ENCODE data around the gene LCN9. TPM values are rescaled to one million over a fixed set of nuclear protein-coding genes. Genes with fewer than 3 reads are reported as not detected.

Gene LCN9
- total and polyA plus RNA-seq, 2 of the 13 experiments (the other 11 are each of a cell fraction or from before 2014, with no cell fraction given), result not detected

DNA sequence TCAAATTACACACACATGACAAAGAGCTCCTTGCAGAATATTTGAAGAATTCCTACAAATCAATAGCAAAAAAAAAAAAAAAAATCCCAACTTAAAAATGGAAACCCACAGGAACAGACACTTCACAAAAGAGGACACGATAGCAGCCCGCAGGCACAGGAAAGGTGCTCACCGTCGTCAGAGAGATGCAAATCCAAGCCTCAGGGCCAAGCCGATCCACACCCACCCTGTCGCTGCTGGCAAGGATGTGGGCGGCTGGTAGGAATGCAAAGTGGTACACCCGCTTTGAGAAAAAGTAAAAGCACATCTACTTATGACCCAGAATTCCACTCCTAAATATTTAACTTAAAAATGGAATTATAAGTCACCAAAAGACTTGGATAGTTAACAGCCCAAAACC lies 10.8 kb downstream of the LCN9 start (continued):
- TF ChIP-seq, protein P1, sequence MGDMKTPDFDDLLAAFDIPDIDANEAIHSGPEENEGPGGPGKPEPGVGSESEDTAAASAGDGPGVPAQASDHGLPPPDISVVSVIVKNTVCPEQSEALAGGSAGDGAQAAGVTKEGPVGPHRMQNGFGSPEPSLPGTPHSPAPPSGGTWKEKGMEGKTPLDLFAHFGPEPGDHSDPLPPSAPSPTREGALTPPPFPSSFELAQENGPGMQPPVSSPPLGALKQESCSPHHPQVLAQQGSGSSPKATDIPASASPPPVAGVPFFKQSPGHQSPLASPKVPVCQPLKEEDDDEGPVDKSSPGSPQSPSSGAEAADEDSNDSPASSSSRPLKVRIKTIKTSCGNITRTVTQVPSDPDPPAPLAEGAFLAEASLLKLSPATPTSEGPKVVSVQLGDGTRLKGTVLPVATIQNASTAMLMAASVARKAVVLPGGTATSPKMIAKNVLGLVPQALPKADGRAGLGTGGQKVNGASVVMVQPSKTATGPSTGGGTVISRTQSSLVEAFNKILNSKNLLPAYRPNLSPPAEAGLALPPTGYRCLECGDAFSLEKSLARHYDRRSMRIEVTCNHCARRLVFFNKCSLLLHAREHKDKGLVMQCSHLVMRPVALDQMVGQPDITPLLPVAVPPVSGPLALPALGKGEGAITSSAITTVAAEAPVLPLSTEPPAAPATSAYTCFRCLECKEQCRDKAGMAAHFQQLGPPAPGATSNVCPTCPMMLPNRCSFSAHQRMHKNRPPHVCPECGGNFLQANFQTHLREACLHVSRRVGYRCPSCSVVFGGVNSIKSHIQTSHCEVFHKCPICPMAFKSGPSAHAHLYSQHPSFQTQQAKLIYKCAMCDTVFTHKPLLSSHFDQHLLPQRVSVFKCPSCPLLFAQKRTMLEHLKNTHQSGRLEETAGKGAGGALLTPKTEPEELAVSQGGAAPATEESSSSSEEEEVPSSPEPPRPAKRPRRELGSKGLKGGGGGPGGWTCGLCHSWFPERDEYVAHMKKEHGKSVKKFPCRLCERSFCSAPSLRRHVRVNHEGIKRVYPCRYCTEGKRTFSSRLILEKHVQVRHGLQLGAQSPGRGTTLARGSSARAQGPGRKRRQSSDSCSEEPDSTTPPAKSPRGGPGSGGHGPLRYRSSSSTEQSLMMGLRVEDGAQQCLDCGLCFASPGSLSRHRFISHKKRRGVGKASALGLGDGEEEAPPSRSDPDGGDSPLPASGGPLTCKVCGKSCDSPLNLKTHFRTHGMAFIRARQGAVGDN (CRISPR knock-in tag; IDR thresholded peaks at IDR 0.05), result no peak
- TF ChIP-seq ZNF570 (CRISPR knock-in tag; IDR thresholded peaks at IDR 0.05; ENCODE audit: borderline replicate concordance) (no peak), KAT8 (CRISPR knock-in tag; IDR thresholded peaks at IDR 0.05) (no peak), ZNF747 (CRISPR knock-in tag; IDR thresholded peaks at IDR 0.05; ENCODE audit: borderline replicate concordance) (no peak), TBX3 (IDR thresholded peaks at IDR 0.05; ENCODE audit: borderline replicate concordance) (no peak), MEF2D (CRISPR knock-in tag; IDR thresholded peaks at IDR 0.05) (no peak)
- TF ChIP-seq, protein P2, sequence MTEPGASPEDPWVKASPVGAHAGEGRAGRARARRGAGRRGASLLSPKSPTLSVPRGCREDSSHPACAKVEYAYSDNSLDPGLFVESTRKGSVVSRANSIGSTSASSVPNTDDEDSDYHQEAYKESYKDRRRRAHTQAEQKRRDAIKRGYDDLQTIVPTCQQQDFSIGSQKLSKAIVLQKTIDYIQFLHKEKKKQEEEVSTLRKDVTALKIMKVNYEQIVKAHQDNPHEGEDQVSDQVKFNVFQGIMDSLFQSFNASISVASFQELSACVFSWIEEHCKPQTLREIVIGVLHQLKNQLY (CRISPR knock-in tag; IDR thresholded peaks at IDR 0.05), result no peak

DNA sequence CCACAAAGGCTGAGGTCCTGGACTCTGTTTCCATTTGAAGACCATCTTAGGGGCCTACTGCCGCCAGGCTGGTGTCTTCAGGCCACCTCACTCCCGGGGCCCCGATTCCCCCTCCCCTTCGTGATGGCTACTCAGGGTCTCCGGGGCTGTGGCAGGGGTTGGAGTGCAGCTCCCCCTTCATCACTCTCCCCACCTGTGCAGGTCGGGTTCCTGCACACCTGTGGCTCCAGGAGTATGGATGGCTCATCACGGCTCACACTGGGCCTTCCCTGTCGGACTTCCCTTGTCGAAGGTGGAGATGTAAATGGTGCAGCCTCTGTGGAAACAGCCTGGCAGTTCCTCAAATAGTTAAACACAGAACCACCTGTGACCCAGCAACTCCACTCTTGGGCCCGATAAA lies 11.9 kb downstream of the LCN9 start:
- H3K9me3 ChIP-seq (ENCODE audit: low read length), result no peaks in the 10 kb centered on the region
- 2% methylated on average over 6 of the region's 10 CpGs for WGBS (ENCODE audit: low lambda C conversion rate)
- no peak for FAIRE-seq
- no peak overlapping the region for H2AFZ ChIP-seq (ENCODE audit: low read length)
- no peaks in the 10 kb centered on the region for H3K79me2 ChIP-seq (ENCODE audit: insufficient read depth, low read length)
- peaks cover 3 to 41% of the 10 kb centered on the region in 2 experiments; a peak in 4 of 5 replicates for H3K27me3 ChIP-seq (ENCODE audit: control insufficient read depth in 1 of 2, insufficient read depth in 2 of 2, low read length in 2 of 2)
- ChIA-PET POLR2A (no interaction called here), CTCF (ENCODE audit: low intra/inter-chr PET ratio, low total read pairs) (no interaction called here)
- no peak overlapping the region for H3K4me2 ChIP-seq (ENCODE audit: low read depth, low read length)
- no peaks in the 10 kb centered on the region for H3K4me1 ChIP-seq (ENCODE audit: insufficient read depth, low read length)
- no peak overlapping the region for H3K9ac ChIP-seq (ENCODE audit: insufficient read depth, low read depth, low read length)
- no peak for DNase-seq (ENCODE audit: low spot score)
- no TSS peak for BruUV-seq (replicated peaks)
- H4K20me1 ChIP-seq (ENCODE audit: insufficient read depth, low read length), result 0 out of 2 replicates have a peak, but pooled peaks cover 2% of the 10 kb centered on the region
- in situ Hi-C loops (cut with HindIII; ENCODE audit: extremely low pct_ligation_motif_present, low pct_unique_long_range_greater_than_20kb), result no loop called here
- no peak overlapping the region for H3K4me3 ChIP-seq (replicated peaks in 1 of 3; ENCODE audit: insufficient read depth in 1 of 3, low read depth in 2 of 3, low read length in 3 of 3)
- no peak for ATAC-seq
- no peaks in the 10 kb centered on the region for H3K36me3 ChIP-seq (replicated peaks in 1 of 2; ENCODE audit: control insufficient read depth in 1 of 2, insufficient read depth in 2 of 2, low read length in 2 of 2)
- intact Hi-C loops (cut with micrococcal nuclease; ENCODE audit: unreplicated experiment), result no loop called here
- H3K27ac ChIP-seq (ENCODE audit: extremely low read length, insufficient read depth, low read length), result no peak overlapping the region
- TF ChIP-seq SMAD1 (CRISPR knock-in tag; IDR thresholded peaks at IDR 0.05; ENCODE audit: borderline replicate concordance, low read depth) (no peak), SALL2 (CRISPR knock-in tag; IDR thresholded peaks at IDR 0.05) (no peak), SCMH1 (CRISPR knock-in tag; IDR thresholded peaks at IDR 0.05; ENCODE audit: borderline replicate concordance) (no peak), RNF2 (conservative IDR thresholded peaks at IDR 0.05; ENCODE audit: low read depth) (no peak), ZNF335 (CRISPR knock-in tag; IDR thresholded peaks at IDR 0.05) (no peak)
- TF ChIP-seq, protein P3, sequence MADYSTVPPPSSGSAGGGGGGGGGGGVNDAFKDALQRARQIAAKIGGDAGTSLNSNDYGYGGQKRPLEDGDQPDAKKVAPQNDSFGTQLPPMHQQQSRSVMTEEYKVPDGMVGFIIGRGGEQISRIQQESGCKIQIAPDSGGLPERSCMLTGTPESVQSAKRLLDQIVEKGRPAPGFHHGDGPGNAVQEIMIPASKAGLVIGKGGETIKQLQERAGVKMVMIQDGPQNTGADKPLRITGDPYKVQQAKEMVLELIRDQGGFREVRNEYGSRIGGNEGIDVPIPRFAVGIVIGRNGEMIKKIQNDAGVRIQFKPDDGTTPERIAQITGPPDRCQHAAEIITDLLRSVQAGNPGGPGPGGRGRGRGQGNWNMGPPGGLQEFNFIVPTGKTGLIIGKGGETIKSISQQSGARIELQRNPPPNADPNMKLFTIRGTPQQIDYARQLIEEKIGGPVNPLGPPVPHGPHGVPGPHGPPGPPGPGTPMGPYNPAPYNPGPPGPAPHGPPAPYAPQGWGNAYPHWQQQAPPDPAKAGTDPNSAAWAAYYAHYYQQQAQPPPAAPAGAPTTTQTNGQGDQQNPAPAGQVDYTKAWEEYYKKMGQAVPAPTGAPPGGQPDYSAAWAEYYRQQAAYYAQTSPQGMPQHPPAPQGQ (CRISPR knock-in tag; IDR thresholded peaks at IDR 0.05; ENCODE audit: borderline replicate concordance), result no peak
- TF ChIP-seq, protein P4, sequence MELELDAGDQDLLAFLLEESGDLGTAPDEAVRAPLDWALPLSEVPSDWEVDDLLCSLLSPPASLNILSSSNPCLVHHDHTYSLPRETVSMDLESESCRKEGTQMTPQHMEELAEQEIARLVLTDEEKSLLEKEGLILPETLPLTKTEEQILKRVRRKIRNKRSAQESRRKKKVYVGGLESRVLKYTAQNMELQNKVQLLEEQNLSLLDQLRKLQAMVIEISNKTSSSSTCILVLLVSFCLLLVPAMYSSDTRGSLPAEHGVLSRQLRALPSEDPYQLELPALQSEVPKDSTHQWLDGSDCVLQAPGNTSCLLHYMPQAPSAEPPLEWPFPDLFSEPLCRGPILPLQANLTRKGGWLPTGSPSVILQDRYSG (CRISPR knock-in tag; IDR thresholded peaks at IDR 0.05), result no peak
- TF ChIP-seq, protein P5, sequence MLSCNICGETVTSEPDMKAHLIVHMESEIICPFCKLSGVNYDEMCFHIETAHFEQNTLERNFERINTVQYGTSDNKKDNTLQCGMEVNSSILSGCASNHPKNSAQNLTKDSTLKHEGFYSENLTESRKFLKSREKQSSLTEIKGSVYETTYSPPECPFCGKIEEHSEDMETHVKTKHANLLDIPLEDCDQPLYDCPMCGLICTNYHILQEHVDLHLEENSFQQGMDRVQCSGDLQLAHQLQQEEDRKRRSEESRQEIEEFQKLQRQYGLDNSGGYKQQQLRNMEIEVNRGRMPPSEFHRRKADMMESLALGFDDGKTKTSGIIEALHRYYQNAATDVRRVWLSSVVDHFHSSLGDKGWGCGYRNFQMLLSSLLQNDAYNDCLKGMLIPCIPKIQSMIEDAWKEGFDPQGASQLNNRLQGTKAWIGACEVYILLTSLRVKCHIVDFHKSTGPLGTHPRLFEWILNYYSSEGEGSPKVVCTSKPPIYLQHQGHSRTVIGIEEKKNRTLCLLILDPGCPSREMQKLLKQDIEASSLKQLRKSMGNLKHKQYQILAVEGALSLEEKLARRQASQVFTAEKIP (CRISPR knock-in tag; IDR thresholded peaks at IDR 0.05; ENCODE audit: borderline replicate concordance), result no peak
